Ureter (tissue), 1 donor: ENCODE measurements around the gene TMEFF1. TPM values are rescaled to one million over a fixed set of nuclear protein-coding genes. Genes with fewer than 3 reads are reported as not detected.
"Not testable (repeated sequence)": the region's sequence is repeated elsewhere in the genome, so short reads cannot be mapped to it uniquely, and the experiment has no call there.

Source experiments
- DNase-seq: peaks from one replicate; pipeline ENCODE4 v3.0.0-alpha.2; 2020; ENCODE audit warnings: low spot score
- total RNA-seq: library from RNA; stranded (reverse); gene quantifications from one replicate; pipeline ENCODE4 v1.2.4, GENCODE V29; 2023
- donor health status: DM: yes; HTN: yes; CAD: no.

The TMEFF1 gene, protein sequence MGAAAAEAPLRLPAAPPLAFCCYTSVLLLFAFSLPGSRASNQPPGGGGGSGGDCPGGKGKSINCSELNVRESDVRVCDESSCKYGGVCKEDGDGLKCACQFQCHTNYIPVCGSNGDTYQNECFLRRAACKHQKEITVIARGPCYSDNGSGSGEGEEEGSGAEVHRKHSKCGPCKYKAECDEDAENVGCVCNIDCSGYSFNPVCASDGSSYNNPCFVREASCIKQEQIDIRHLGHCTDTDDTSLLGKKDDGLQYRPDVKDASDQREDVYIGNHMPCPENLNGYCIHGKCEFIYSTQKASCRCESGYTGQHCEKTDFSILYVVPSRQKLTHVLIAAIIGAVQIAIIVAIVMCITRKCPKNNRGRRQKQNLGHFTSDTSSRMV
- not detected for total RNA-seq

DNA sequence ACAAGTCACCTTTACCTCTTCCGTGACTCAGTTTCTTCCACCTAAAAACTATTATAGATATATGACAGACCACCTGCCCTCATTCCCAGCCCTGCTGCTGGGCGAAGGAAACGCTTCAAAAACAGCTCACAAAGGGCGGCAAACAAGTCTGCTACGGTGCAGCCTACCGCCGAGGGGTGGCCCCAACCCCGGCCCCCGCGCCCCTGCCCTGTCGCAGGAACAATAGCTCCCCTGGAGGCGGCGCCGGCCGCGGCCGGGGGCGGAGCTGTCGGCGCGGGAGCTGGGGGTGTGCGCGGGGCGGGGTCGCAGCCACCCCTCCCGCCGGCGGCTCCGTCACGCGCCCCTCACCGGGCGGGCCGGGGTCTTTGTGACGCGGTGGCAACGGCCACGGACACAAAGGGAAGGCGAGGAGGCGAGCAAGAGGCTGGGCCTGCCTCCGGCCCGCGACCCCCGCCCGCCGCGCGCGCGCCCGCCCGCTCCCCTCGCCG is at the start of gene TMEFF1:
Gene TMEFF1 (plus strand): TSS at position 362 of the 488 bp plus-strand sequence. CDS start 396 bp downstream, outside the sequence.
- DNase-seq, result no peak

DNA sequence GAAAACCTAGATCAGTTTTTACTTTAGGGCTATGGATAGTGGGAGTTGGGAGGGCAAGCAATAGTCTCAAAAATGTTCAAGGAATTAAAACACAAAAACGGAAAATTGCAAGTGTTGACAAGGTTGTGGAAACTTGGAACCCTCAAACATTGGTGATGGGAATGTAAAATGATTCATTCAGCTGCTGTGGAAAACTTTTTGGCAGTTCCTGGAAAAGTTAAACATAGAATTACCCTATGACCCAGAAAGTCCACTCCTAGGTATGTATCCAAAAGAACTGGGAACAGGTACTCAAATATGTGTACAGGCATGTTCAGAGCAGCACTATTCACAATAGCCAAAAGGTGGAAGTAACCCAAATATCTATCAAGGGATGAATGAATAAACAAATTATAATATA is 47.2 kb upstream of the TMEFF1 start:
- no peak for DNase-seq

DNA sequence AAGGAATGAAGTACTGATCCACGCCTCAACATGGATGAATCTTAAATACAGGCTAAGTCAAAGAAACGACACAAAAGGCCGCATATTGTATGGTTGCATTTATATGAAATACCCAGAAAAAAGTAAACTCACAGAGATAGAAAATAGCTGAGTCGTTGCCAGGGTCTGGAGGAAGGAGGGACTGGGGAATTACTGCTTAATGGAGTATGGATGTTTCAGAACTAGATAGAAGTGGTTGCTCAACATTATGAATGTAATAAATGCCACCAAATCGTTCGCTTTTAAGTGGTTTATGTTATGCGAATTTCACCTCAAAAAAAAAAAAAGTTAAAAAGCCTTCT is 46.8 kb upstream of the TMEFF1 start:
- no peak for DNase-seq

DNA sequence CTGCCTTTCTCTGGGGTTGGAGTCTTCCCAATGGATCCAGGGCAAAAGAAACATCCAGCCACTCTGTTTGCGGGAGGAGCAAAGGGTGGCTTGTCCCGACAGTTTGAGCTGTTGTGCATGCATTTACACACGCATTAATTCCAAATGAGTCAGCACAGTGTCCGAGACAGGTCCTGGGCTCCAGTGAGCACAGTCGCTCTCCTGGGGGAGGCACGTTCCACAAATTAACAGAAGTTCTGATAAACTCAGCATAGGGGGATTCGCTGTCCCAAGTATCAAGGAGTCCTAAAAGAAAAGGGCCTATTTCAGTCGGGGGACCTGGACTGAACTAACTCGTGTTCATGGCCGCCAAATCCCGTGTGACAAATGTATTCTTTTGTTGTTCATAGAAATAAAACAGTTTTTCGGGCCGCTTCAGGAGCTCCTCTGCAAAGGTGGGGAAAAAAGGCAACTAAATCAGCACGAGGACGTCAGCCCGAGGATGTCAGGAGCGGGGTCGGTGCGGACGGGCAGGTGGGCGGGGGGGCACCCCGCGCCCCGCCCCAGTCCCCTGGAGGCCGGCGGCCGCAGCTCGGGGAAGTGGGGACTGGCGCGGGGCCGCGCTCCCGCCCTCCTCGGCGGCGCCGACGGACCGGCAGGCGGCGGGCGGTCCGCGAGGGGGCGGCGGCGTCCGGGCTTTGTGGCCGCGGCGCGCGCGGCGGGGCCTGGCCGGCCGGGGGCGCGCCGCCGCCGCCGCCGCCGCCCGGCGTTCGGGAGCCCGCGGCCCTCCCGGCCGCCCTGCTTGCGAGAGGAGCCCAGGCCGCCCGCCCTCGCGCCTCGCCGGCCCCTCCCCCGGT is 46.2 kb upstream of the TMEFF1 start, which contains the start of gene MSANTD3:
Gene MSANTD3 (plus strand): TSS at position 614 of the 836 bp plus-strand sequence. CDS start 14,796 bp downstream, outside the sequence.
- peak; percentile 55 for DNase-seq

DNA sequence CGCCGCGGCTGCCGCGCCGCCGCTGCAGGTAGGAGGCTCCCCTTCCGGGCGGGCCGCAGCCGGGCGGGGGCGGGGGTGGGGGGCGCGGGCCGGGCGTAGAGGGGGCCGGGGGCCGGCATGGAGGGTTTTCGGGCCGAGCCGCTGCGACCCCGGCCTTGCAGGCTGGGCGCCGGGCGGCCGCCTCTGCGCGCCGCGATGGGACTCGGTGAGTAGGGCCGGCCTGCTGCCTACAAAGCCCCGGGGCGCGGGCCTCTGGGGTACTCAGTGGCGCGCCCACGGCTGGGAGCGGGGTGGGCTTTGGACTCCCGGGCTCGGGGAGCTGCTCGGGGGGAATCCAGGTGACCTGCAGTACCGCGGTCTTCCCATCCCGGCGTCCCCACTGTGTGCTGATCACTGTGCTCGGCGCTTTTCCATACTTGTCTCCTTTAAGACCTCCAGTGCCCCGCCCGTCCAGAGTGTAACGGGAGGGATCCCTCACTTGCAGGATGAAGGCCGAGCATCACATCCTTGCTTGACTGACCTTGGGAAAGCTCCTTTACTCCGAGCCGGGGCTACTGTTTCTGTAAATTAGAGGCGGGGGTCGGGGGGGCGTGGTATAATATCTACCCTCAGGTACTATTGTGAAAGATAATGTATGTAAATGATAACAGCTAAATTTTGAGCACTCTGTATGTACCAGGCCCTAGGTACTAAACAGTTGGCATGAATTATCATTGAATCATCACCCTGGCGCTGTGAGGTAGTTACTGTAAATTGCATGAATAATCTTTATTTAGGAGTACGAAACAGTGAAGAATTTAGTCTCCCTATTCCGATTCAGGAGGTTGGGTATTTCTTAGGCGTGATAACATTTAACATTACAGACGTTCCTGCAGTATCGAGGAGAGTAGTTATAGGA is 45.3 kb upstream of the TMEFF1 start:
- peak; percentile 52 for DNase-seq

DNA sequence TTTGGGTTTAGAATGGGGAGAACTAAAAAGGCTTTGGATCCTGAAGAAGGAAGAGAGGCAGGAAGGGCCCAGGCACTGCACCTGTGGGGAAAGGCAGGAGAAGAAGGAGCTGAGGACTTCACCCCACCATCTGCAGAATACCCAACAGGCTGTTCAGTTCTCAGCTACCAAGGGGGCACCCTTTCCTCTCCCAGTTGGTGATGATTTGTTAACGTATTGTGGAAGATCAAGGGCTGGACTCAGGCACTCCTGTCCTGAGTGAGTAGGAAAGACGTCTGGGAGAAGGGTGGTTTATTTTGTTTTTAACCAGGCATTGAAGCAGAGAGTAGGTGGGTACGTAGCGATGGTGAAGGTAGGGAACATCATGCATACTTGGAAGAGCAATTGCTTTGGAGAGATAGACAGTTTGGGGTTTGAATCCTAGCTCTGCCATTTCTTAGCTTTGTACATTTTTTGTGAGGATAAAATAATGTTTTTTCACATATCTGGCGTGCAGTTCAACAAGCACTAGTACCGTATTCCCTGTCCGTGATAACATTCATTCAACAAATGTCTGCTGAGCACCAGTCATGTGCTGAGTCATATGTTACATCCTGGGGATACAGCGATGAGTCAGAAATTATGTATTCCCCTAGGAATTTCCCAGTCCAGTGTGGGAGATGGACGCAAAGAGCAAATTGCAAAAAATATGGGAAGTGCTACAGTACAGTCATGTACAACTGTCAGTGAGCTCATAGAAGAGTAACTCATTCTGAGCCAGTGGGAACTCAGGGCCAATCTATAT is 43.9 kb upstream of the TMEFF1 start:
- no peak for DNase-seq

DNA sequence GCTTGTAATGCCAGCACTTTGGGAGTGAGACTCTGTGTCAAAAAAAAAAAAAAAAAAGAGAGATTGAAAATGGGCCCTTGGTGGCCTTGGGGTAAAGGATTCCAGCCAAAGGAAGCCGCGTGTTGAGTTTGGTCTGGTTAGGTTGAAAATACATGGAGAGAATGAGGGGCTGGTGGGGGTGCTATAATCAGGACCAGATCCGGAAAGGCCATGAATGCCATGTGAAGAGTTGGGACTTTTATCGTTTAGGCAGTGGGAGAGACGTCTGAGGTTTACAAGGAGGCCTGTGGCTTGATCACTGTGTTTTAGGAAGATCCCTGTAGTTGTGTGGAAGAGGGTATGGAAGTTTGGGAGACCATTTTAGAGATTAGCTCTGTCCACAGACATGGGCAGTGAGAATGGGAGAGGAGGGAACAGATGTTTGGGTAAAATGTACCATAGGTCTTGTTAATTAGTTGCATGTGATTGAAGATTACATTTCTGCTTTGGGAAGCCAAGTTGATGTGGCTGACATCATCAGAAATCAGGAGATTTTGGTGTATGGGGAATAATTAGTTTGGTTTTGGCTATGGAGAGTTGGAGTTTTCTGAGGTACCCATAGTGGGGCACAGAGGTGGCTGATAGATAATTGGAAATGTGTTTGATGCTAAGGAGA is 42.5 kb upstream of the TMEFF1 start:
- no peak for DNase-seq

DNA sequence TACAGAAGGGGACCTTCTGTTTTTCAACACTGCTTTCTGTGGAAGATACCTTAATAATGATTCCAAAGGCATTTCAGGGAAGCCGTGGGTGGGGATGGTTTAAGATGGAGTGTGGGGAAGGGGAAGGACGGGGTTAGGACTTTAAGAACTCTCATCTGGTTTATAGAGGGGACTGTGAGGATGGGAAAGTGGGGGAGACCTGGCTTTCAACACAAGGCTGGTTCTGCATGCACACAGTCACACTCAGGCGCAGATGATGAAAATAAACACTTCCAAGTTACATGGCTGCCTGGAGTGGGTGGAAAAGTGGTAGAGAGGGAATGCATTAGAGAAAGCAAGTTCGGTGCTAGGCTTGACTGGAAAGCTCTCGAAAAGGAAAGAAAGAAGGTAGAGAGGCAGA is 41.1 kb upstream of the TMEFF1 start:
- DNase-seq, result no peak

DNA sequence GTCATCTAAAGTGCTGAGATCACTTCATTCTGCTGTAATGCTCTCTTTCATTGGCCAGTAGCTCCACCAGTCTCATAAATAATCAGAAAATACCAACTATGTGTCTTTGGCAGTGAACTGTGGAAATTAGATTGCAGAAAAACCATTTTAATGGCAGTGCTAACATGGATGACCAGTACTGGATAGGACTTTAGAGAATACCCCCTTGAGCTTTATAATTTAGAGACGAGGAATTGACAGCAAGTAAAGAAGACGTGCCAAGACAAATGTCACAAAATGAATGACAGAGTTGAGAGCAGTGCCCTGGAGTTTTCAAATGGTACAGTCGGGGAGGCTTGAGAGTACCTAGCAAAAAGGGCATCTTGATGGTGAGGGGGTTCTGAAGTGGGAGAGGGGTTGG is 40.2 kb upstream of the TMEFF1 start:
- DNase-seq, result no peak

DNA sequence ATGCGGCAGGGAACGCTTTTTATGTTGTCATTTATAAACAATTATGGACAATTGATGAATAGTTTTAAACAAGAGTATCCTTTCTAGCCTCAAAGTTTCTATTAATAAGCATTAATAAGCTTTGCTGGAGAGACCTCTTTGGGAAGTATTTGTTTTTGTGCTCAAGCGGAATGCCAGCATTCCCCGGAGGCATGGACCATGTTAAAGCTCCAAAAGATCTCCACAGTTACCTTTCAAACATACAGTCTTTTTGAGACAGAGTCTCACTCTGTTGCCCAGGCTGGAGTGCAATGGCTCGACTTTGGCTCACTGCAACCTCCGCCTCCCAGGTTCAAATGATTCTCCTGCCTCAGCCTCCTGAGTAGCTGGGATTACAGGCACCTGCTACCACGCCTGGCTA is 36.4 kb upstream of the TMEFF1 start:
- no peak for DNase-seq

DNA sequence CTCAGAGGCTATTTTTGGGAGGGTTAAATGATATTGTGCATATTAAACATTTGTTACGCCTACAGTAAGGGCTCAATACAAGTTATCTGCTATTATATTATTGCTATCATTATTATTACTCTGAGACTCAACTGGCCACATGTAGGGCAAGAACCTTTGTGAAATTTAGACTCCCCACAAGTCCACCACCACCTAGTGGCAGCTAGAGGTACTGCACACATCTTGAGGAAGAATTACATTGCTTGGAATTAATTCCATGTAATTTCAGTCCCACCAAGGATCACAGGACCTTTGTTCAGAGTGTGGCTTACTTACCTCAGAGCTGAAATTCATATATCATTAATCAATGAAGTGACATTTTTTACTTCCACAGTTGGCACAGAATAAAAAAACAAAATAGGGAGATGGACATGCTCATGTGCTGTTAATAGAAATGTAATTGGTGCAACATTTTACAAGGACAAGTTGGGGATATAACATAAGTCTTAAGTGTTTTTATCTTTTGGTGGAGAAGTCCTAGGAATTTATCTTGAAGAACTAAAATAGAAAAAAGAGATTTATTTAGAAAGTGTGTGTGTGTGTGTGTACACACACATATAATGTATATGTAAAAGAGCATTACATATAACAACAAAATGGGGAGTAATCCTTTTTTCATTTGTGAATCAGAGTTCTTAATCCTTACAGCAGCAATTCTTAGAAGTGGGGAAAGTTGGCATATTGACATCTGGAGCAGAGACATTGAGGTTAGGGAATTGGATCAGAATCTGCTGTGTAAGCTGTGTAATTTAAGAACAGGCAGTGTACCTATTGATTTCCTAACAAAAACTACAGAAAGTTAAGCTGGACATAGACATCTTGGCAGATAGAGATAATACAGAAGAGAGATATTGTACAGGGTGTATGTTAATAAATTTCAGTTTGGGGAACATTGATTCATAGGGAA is 34.8 kb upstream of the TMEFF1 start:
- DNase-seq, result peak; percentile 75

DNA sequence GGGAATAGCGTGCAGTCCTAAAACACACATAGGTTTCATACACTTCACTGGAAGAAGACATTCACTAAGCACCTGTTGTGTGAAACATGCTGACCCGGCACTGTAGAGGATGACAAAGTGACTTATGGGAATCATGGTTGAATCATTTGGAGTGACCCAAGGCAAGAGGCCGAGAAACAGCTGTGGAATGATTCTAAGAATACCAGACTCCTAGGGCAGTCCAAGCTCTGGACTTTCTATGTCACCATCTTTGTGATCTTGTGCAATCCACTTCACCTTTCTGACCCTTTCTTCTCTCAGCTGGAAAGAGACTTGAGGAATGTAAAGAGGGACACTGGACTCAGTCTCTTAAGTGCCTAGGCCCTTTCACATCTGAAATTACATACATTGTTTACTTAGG is 32.9 kb upstream of the TMEFF1 start:
- DNase-seq, result no peak

DNA sequence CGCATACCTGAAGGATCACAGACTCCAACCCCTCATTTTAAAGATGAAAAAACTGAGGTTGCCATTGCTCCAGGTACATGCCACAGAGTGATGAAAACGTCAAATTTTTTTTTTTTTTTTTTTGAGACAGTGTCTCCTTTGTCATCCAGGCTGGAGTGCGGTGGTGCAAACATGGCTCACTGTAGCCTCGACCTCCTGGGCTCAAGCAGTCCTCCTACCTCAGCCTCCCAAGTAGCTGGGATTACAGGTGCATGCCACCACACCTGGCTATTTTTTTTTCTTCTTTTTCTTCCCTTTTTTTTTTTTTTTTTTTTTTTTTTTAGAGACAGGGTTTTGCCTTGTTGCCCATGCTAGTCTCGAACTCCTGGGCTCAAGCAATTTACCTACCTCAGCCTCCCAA is 32.5 kb upstream of the TMEFF1 start:
- not testable (repeated sequence) for DNase-seq

DNA sequence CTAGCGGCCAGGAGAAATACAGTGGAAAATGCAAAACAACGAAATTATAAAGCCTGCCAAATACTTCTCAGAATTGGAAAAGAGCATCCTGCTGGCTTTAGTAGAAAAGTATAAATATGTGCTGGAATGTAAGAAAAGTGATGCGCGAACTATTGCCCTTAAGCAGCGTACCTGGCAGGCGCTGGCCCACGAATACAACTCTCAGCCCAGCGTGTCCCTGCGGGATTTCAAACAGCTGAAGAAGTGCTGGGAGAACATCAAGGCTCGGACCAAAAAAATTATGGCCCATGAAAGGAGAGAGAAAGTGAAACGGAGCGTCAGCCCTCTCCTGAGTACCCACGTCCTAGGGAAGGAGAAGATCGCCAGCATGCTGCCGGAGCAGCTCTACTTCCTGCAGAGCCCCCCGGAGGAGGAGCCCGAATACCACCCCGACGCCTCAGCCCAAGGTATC is 31.0 kb upstream of the TMEFF1 start:
- DNase-seq, result no peak

DNA sequence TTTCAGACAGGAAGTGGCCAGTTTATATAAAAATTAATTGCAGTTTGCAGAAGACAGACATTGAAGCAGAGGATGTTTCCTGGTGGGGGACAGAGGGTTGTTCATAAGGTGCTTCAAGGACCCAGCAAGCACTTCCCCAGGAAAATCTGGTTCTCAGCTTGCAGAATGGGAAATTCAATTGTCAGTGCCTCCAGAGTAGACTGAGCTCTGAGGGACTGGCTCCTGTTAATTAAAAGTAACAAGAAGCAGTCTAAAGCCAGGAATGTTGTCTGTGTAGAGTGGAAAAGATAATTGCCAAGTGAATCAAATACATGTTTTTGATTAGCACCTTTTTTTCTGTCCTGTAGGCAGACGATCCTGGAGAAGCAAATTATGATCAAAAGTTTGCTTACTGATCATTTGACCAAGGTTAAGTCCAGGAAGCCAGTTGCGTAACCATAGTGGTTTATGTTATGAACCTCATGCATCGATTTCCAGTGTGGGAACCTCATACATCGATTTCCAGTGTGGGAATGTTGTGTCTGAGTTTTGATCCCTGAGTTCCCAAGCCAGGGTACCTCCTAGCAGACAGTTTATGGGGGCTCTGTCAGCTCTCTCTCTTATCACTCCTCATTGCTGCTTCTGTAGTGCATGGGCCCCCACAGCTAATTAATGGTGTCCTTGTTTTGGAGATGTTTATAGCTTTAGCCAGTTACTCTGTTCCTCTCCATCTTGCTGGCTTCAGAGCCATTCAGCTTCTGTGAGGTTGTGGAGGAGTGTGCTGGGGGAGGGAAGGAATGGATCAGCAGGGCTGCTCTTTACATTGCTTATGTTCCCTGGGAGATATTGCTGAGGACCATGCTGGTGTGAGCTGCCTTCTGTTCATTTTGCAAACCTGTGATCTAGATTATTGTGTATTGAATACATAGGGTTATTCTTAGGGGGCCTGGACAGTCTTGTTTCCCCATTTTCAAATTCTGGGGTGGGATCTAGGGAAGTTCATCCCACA is 28.9 kb upstream of the TMEFF1 start:
- no peak for DNase-seq

DNA sequence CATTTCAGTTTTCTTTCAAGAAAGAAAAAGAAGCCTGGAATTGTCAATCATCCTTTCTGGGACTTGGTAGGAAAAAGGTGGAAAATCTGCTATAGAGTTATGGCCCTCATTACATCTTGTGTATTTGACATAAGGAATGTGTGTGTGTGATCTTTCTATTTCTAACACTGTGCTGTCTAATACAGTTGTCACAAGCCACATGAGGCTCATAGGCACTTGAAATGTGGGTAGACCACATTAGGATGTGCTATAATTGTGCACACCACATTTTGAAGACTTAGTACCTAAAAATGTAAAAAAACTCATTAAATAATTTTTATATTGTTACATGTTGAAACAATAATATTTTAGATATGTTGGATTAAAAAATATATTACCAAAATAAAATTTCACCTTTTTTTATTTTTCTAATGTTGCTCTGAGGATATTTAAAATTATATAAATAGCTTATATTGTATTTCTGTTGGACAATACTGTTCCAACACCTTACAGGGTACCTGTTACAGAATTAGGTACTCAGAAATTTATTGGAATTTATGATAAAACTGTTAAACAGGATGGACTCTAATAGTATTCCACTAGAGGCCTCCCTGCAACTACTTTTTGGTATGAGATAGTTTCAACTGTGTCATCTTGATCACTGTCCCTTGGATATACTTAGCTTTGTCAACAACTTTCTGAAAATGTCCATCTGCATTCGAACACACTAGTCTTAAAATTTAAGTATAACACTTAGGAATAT is 27.6 kb upstream of the TMEFF1 start:
- no peak for DNase-seq

DNA sequence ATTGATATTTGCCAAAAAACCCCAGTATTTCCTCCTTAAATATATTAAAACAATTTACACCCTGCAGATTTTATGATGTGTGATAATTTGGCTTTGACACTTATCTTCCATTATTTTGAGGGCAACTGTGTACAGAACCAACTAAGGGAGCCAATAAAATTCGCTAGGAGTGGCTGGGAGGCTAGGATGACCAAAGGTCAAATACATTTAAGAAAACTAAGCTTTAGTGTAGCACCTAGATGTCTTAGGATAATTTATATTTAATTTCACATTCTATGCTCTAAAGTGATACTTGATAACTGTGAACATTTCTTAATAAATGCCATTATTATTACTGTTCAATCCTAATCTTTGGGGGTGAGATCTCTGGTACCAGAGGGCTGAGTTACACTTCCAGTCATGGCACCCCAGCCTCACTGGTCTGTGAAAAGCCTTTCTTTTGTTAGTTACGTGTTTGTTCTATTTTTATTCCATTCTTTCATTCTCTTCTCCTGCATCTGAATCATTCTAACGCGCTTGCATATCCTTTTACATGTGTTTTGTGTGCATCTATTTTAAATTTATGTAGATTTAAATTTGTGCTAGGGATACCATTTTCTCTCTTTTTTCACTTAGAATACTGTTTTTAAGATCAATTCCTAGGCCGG is 26.9 kb upstream of the TMEFF1 start:
- no peak for DNase-seq
